Loucy (cell line): ENCODE data around the gene POC1A.

Experiments used
- CTCF ChIP-seq: fragments of 200-600 bp; sonication (generic); conservative IDR thresholded peaks from 2 replicates; pipeline ENCODE4 v1.5.1; 2014; ENCODE audit warnings: mild to moderate bottlenecking, antibody characterized with exemption, low read length
- EZH2phosphoT487 ChIP-seq: fragments of 200-600 bp; IDR thresholded peaks from 2 replicates; pipeline ENCODE4 v1.6.1; 2018; ENCODE audit warnings: antibody characterized with exemption, mild to moderate bottlenecking, moderate library complexity, borderline replicate concordance

GRCh38 chr3:52128118-52128683, 26.0 kb downstream of the POC1A start:
- TF ChIP-seq CTCF (no peak), EZH2phosphoT487 (no peak)
